ENCODE measurements around the gene PPM1M. TPM values are rescaled to one million over a fixed set of nuclear protein-coding genes. Genes with fewer than 3 reads are reported as not detected.

PPM1M gene, protein sequence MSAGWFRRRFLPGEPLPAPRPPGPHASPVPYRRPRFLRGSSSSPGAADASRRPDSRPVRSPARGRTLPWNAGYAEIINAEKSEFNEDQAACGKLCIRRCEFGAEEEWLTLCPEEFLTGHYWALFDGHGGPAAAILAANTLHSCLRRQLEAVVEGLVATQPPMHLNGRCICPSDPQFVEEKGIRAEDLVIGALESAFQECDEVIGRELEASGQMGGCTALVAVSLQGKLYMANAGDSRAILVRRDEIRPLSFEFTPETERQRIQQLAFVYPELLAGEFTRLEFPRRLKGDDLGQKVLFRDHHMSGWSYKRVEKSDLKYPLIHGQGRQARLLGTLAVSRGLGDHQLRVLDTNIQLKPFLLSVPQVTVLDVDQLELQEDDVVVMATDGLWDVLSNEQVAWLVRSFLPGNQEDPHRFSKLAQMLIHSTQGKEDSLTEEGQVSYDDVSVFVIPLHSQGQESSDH
- polyA plus RNA-seq (2013, experiment 1 of 2; ENCODE audit: insufficient read length) = 30.2 TPM
- polyA plus RNA-seq (2013, experiment 2 of 2; ENCODE audit: insufficient read length) = 30.5 TPM

DNA sequence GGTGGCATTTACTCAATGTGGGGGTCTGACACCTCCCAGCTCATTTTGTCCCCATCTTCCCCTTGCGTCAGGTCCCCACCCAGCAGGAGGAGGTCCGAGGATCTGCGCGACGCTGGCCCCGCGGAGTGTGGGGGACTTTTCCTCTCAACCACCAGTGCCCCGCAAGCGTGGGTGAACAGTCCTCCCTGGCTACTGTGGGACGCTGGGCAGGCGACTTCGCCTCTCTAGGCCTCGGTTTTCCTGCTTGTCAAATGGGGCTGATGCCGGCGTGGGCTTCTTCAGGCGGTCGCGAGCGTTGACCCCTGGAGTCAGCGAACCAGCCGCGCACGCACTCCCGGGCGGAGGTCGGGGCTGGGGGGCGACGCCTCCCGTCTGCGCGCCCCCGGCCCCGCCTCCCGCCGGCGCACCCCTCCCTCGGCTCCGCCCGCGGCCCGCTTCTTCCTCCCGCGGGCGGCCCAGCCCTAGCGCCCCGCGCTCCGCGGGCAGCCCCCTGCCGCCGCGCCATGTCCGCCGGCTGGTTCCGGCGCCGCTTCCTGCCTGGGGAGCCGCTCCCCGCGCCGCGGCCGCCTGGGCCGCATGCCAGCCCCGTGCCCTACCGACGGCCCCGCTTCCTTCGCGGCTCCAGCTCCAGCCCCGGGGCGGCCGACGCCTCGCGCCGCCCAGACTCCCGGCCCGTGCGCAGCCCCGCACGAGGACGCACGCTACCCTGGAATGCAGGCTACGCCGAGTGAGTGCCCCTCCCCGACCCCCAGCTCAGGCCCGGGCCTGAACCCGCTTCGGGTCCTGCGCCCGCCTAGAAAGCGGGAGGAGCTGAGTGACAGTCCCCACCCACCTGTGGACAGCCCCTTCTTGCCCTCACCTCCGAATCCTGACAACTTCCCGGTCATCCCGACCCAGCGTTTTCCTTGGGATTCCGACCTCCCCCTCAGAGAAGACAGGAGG, at the start of gene PPM1M:
Gene PPM1M (plus strand): TSS at position 438 of the 942 bp plus-strand sequence. CDS start 66 bp downstream, at position 504.
- DNase-seq = peak; percentile 65

DNA sequence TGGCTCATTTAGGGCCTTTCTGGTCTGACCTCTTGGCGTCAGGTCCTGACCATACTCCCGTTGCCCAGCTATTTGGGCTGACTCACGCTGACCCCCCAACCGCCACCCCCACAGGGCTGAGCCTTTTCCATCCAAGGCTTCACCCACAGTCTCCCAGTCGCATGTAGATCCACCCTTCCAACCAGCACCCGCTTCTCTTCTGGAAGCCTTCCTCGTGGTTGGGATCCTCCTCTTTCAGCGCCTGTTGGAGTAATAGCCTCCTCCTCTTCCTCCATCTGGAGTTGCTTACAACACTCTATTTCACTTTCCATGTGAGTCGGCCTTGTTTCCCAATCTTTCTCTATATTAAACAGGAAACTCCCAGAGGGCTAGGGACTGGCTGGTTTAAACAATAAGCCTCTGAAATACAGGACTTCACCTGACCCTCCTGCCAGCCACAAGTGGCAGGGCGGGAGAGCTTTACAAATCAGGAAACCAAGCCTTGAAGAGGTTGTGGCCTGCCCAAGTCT, 49.7 kb upstream of the PPM1M start:
- peak; percentile 29 for DNase-seq

DNA sequence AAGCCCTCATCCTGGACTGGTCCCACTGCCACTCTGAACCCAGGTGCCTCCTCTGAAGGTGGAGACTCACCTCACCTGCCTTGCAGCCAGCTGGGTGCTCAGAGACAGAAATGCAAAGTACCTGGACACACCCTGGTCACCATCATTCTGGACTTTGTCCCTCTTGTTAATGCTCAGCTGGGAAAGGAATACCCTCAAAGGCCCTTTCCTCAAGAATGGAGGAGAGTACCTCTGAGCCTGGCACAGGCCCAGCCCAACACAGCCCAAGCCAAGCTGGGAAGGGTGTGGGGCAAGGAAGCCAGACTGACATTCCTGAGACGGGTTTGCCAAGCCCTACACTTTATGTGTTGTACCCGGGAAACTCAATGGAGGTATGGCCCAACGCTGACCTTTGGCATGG, 48.6 kb upstream of the PPM1M start:
- no peak for DNase-seq

DNA sequence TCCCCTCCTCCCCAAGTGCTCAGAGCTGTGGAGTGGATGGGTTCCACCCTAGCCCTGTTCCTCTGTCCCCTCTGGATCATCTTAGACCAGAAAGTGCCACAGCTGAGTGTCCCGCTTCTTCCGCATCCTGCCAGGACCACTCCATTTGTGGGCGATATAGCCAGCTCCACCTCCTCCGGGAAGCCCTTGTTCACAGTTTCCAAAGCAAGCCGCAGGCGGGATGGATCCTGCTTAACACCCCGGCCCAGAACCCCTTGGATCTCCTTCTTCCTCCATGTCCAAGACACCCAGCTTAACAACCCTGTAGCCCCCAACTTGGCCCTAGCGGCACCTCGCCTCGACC, 48.1 kb upstream of the PPM1M start:
- no peak for DNase-seq

DNA sequence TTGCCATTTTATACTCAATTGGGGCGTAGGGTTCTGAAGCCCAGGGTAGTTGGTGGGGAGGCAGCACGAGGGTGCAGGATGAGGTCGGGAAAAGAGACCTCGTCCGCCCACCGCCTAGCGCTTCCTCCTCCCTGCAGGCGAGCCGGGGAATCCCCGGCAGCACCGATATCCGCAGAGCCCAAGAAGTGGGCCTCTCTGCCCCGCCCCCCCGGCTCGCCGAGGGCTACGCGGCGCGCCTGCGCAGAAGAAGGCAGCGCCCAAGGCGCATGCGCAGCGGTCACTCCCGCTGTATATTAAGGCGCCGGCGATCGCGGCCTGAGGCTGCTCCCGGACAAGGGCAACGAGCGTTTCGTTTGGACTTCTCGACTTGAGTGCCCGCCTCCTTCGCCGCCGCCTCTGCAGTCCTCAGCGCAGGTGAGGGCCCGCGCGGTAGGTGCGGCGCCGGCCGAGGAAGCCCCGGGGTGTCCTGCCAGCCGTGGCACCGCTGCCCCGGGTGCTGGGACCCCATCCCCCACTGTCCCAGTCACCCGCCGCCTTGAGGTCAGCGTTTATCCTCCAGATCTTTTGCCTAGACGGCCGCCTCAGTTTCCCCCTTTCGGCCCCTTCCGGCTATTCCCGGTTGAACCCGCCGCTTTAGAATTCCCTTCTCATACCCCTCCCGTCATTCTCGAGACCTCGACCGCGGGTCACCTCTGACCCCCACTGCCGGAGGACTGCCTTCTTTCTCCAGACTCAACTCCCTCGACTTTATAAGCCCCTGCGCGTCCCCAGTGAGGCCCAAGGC, 47.5 kb upstream of the PPM1M start, which contains the start of gene ALAS1:
Gene ALAS1 (plus strand): TSS at position 319 of the 784 bp plus-strand sequence. CDS start 1,082 bp downstream, outside the sequence.
- DNase-seq = peak; percentile 87

DNA sequence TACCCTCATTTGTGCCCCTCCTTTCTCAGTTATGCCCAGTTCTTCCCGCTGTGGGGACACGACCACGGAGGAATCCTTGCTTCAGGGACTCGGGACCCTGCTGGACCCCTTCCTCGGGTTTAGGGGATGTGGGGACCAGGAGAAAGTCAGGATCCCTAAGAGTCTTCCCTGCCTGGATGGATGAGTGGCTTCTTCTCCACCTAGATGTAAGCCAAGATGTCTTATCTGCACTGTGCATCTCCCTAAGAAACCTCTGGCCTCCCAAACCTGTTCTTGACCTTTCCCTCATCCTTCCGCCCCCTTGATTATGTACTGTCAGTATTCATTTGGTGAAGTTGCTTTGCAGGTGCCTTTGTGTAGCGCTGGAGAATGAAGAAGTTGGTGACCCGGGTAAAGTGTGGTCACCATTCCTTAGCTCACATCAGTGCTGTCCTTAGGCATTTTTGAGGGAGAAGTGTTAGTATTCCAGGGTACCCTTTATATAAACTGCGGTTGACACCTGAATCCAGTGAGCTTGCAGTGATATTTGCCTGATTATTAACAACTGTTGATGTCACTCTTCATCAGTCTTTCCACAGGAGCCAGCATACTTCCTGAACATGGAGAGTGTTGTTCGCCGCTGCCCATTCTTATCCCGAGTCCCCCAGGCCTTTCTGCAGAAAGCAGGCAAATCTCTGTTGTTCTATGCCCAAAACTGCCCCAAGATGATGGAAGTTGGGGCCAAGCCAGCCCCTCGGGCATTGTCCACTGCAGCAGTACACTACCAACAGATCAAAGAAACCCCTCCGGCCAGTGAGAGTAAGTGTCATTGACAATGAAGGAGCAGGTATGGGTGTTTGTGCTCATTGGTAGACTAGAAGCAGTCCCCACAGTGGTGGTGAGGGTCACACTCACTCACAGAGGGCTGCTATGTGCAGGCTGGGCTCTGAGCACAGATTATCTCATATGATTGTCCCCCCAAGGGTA, 46.6 kb upstream of the PPM1M start:
- no peak for DNase-seq

DNA sequence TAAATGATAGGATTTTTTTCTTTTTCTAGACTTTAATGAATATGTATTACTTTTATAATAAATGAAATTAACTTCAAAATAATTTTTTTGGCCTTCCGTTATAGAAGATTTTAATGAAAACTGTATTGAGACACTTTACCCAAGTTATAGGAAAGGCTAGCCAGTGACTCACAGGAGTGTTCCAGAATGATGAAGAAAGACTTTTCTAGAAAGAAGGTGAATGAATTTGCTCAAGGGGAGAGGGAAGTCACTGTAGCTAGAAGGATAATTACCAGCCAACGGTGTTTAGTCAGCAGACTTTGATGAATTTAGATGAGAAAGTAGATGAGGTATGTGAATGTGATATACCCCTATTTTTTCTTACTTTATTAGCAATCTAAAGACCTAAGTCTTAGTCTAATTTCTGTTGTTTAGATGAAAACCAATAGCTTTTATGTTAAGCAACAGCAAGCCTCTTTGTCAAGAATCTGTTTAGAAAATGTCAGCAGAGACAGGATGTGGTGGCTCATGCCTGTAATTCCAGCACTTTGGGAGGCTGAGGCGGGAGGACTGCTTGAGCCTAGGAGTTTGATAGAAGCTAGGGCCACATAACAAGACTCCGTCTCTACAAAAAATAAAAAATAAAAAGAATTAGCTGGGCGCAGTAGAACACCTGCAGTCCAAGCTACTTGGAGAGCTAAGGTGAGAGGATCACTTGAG, 44.4 kb upstream of the PPM1M start:
- DNase-seq = no peak

DNA sequence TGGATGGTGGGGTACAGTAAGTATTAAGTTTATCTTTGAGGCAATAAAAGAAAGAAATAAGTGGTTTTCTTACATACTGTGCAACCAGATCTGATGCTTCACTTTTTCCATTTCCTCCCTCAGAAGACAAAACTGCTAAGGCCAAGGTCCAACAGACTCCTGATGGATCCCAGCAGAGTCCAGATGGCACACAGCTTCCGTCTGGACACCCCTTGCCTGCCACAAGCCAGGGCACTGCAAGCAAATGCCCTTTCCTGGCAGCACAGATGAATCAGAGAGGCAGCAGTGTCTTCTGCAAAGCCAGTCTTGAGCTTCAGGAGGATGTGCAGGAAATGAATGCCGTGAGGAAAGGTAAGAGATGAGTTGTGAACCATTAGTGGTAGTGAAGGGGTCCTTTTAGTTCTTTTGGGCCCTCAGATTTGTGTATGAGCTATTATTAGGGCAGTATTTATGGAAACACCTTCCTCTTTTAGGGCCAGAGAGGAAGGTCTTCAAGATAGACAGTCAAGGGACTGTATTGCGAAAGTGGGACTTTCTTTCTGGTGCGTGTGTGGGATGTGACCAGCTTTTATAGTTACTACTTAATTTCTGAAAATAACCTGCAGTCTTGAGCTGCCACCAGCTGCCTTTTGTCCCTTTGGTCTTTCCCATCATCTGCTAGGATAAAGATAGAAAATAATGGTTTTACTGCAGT, 43.0 kb upstream of the PPM1M start:
- no peak for DNase-seq

DNA sequence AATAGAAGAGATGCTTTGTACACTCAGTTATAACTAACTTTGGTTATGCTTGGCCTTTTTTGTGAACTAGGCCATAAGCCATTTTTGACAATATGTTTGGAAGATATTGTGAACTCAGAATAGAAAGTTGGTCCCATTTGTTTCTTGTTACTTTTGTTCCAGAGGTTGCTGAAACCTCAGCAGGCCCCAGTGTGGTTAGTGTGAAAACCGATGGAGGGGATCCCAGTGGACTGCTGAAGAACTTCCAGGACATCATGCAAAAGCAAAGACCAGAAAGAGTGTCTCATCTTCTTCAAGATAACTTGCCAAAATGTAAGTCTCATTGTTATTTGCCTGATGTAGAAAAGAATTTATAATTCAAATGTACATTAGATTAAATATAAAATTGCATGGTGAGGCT, 41.9 kb upstream of the PPM1M start:
- no peak for DNase-seq

DNA sequence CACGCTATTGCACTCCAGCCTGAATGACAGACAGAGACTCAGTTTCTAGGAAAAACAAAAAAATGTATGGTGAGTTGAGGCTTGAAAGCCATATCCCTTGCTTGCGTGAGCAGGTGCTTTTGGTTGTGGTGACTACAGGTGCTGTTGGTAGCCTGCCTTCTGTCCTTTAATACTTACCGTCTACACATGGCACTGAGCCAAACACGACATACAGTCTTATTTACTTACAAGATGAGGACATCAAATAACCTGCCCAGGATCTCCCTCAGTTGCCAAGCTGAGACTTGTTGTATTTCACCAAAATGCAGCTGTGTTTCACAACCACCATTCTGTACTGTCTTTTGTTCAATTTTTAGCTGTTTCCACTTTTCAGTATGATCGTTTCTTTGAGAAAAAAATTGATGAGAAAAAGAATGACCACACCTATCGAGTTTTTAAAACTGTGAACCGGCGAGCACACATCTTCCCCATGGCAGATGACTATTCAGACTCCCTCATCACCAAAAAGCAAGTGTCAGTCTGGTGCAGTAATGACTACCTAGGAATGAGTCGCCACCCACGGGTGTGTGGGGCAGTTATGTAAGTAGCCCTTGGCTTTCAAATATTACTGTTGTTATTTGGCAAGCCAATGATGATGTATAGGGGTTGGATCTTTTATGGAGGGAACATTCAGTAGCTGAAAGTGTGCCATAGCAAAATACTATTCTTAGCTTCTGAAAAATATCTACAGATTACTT, 41.1 kb upstream of the PPM1M start:
- DNase-seq = no peak

DNA sequence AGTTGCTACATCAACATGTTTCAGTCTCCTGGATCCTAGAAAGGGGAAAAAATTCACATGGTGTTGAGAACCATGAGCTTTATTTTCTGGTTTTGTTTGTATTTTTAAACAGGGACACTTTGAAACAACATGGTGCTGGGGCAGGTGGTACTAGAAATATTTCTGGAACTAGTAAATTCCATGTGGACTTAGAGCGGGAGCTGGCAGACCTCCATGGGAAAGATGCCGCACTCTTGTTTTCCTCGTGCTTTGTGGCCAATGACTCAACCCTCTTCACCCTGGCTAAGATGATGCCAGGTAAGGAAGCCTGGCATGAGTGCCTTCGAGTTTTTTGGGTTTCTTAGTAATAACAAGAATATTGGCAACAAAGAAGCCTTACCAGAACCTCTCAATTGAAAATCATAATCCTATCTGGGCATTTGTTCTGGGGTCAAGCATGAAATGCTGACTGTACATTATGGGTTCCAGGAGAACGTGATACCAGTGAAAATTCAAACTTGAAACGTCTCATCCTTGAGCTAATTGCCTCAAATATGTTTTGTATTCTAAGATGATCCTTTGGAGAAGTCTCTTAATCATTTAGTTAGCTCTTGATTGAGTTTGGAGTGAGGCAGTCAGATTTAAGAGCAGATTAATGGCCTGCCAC, 39.7 kb upstream of the PPM1M start:
- DNase-seq = no peak

DNA sequence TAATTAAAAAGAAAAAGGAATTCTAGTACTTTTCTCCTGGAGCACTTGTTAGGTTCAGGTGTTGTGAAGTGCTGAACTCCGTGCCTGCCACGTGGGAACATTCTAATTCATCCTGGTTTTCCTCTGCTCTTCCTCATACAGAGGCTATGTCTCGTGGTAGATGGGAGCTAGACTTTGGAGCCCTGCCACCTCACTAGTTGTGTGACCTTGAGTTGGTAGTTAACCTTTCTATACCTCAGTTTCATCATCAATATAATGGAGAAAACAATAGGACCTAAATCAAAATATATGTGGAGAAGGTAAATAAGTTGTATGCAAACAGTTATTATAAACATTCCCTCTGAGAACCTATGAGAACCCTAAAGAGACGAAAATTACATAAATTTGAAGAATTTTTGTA, 37.0 kb upstream of the PPM1M start:
- DNase-seq = no peak

DNA sequence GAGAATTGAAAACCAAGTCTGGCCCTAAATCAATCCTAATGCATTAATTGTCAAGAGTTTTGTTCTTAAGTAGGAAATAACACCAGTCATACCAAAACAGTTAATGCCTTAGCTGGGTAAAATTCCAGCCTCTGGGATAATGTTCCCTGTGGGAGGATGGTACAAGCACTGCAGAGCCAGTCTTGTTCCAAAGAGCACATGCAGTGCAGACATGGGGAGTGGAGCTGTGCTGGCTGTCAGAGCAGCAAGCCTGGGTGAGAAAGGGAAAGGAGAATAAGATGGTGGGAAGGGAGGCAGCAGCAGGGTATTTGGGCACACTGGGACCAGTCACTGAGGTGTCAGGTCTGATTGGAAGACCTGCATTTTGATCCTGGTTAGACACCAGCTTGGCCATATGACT, 35.5 kb upstream of the PPM1M start:
- no peak for DNase-seq

DNA sequence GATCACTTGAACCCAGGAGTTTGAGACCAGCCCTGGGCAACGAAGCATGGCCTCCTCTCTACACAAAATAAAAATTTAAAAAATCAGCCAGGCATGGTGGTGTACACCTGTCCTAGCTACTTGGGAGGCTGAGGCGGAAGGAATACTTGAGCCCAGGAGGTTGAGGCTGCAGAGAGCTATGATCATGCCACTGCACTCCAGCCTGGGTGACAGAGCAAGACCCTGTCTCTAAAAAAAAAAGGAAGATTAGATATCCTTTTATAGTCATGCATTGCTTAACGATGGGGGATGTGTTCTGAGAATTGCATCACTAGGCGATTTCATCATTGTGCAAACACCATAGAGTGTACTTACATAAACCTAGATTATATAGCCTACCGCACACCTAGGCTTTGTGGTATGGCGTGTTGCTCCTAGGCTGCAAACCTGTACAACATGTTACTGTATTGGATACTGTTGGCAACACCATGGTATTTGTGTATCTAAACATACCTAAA, 35.0 kb upstream of the PPM1M start:
- DNase-seq = peak; percentile 41

DNA sequence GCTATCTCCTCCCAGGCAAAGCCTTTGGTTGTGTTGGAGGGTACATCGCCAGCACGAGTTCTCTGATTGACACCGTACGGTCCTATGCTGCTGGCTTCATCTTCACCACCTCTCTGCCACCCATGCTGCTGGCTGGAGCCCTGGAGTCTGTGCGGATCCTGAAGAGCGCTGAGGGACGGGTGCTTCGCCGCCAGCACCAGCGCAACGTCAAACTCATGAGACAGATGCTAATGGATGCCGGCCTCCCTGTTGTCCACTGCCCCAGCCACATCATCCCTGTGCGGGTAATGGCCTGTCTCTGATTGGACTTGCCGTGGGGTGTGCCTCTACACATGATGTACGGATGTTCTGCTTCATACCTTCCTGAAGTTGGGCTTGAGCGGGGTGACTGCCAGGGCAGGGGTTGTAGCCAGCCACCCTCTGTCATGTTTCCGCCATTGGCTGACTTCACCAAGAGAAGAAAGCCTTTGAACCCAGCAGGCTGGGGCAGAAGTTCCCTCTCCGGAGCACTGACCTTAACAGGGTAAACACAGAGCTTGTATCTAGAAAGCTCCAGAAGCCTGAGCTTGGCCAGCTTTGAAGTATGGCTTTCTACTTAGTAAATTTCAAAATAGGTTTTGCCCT, 34.2 kb upstream of the PPM1M start:
- DNase-seq = no peak

DNA sequence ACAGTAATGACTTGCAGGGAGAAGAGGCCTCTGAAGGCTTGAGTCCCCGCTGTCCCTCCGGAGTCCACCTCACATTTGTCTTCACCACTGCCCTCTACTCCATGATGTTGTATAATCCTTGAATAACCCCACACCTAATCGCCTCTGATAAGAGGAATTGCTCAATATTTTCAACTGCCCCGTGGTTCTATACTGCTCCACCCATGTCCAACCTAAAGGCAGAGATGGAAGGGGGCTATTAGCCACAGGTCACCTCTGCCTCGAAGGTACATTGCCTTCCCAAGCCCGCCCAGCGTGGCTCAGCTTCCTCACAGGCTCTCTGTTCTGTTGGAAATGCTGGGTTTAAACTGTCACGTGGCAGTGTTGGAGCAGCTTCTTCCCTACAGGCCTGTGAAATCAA, 32.6 kb upstream of the PPM1M start:
- no peak for DNase-seq

DNA sequence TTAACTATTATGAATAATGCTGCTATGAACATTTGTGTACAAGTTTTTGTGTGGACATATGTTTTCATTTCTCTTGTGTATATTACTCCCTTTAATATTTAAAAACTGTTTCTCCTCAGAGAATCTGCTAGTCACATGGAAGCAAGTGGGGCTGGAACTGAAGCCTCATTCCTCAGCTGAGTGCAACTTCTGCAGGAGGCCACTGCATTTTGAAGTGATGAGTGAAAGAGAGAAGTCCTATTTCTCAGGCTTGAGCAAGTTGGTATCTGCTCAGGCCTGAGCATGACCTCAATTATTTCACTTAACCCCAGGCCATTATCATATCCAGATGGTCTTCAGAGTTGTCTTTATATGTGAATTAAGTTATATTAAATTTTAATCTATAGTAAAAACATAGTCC, 31.7 kb upstream of the PPM1M start:
- DNase-seq = no peak

DNA sequence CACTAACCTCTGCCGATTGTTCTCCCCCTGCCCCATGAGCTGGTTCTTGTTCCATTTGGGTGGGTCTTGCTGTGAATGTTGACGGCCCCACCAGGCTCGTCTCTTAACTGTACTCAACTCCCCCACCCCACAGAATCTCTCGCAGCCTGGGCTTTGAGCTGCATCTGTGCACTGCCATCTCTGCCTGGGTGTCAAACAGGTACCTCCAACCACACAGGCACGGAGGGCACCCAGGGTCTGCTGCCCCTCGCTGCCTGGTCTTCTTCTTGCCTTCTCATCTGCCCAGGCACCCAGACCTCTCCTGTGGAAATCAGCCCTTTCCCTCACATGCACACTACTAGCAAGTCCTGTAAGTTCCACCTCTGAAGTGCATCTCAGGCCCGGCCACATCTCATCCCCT, 30.2 kb upstream of the PPM1M start:
- no peak for DNase-seq

All from fibroblast of skin of abdomen (primary cell).